Measurements from ENCODE around the gene ROBO2.

DNA sequence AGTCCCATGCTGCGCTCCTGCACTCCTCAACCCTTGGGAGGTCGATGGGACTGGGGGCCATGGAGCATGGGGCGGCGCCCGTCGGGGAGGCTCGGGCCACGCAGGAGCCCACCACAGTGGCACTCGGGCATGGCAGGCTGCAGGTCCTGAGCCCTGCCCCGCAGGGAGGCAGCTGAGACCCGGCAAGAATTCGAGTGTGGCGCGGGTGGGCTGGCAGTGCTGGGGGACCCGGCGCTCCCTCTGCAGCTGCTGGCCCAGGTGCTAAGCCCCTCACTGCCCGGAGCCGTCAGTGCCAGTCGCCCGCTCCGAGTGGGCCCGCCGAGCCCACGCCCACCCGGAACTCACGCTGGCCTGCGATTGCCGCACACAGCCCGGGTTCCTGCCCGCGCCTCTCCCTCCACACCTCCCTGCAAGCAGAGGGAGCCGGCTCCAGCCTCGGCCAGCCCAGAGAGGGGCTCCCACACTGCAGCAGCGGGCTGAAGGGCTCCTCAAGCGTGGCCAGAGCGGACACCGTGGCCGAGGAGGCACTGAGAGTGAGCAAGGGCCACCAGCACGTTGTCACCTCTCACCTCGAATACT is 200.3 kb downstream of the ROBO2 start:
- TF ChIP-seq ARNT (IDR thresholded peaks at IDR 0.05) (no peak), ZNF384 (IDR thresholded peaks at IDR 0.05) (no peak), CTBP1 (IDR thresholded peaks at IDR 0.05; ENCODE audit: borderline replicate concordance) (no peak), BHLHE40 (IDR thresholded peaks at IDR 0.05; ENCODE audit: borderline replicate concordance) (no peak), ELF4 (IDR thresholded peaks at IDR 0.05) (no peak), FOXM1 (IDR thresholded peaks at IDR 0.05; ENCODE audit: borderline replicate concordance) (no peak)

All from HEK293T (cell line).